PC-3 (cell line): ENCODE measurements around the gene STIL. TPM values are rescaled to one million over a fixed set of nuclear protein-coding genes. Genes with fewer than 3 reads are reported as not detected.

Source experiments
- ATAC-seq: fragments of 200-7000 bp; cut with Tn5 transposase; 2 replicates; pipeline ENCODE4 v1.9.1; 2020; ENCODE audit warnings: mild to moderate bottlenecking, moderate library complexity
- BruUV-seq: library from RNA; stranded (reverse); fragments of 400-500 nt; replicated peaks from 2 replicates; lab custom pipeline; 2021; lab: Mats Ljungman, UMichigan
- CTCF ChIA-PET: fragments of 300-600 bp; sonication (Branson Sonifier 250); formaldehyde crosslinking; loops from one replicate; lab custom pipeline; 2022; ENCODE audit warnings: antibody characterized with exemption; lab: Charles Lee
- POLR2A ChIA-PET: fragments of 300-600 bp; sonication (Branson Sonifier 250); formaldehyde crosslinking; loops from one replicate; lab custom pipeline; 2022; ENCODE audit warnings: antibody characterized with exemption; ENCODE audit not compliant: unreplicated experiment; lab: Charles Lee
- DNase-seq: peaks from one replicate; pipeline ENCODE4 v3.0.0-alpha.2; 2015
- H2AFZ ChIP-seq: fragments of 300-600 bp; sonication (generic); 2 replicates; pipeline ENCODE4 v1.6.0; 2016; ENCODE audit warnings: antibody characterized with exemption, low read length
- H3F3A ChIP-seq: fragments of 300-600 bp; sonication (generic); one replicate; pipeline ENCODE4 v1.6.0; 2017; ENCODE audit warnings: antibody characterized with exemption, low read length, control low read depth, mild to moderate bottlenecking; ENCODE audit not compliant: unreplicated experiment
- H3K27ac ChIP-seq: fragments of 300-600 bp; sonication (generic); 2 replicates; pipeline ENCODE4 v1.5.1; 2016; ENCODE audit warnings: mild to moderate bottlenecking, low read length
- H3K27me3 ChIP-seq: fragments of 300-600 bp; sonication (generic); 2 replicates; pipeline ENCODE4 v1.6.1; 2016; ENCODE audit warnings: low read length, mixed read lengths
- H3K36me3 ChIP-seq: fragments of 300-600 bp; sonication (generic); 2 replicates; pipeline ENCODE4 v1.6.1; 2016; ENCODE audit warnings: low read depth, mixed run types, low read length, mixed read lengths
- H3K4me1 ChIP-seq: fragments of 300-600 bp; sonication (generic); 2 replicates; pipeline ENCODE4 v1.5.1; 2016; ENCODE audit warnings: low read length; ENCODE audit not compliant: insufficient read depth
- H3K4me2 ChIP-seq: fragments of 300-600 bp; sonication (generic); 2 replicates; pipeline ENCODE4 v1.6.0; 2016; ENCODE audit warnings: low read length
- H3K4me3 ChIP-seq: fragments of 300-600 bp; sonication (generic); 2 replicates; pipeline ENCODE4 v1.5.1; 2016; ENCODE audit warnings: mild to moderate bottlenecking, low read length, mixed read lengths
- H3K79me2 ChIP-seq: fragments of 300-600 bp; sonication (generic); 2 replicates; pipeline ENCODE4 v1.6.1; 2017; ENCODE audit warnings: low read length, mixed read lengths
- H3K9ac ChIP-seq: fragments of 300-600 bp; sonication (generic); 2 replicates; pipeline ENCODE4 v1.6.0; 2016; ENCODE audit warnings: mild to moderate bottlenecking, low read length
- H3K9me2 ChIP-seq: fragments of 300-600 bp; sonication (generic); replicated peaks from 2 replicates; pipeline ENCODE4 v1.6.1; 2016; ENCODE audit warnings: mixed run types, low read length, mixed read lengths
- H3K9me3 ChIP-seq: fragments of 300-600 bp; sonication (generic); 2 replicates; pipeline ENCODE4 v1.6.1; 2016; ENCODE audit warnings: low read length, mixed read lengths
- H4K20me1 ChIP-seq: fragments of 300-600 bp; sonication (generic); 2 replicates; pipeline ENCODE4 v1.6.1; 2016; ENCODE audit warnings: low read length, mixed read lengths
- CTCF ChIP-seq: fragments of 300-600 bp; sonication (generic); conservative IDR thresholded peaks from 2 replicates; pipeline ENCODE4 v1.5.1; 2017; ENCODE audit warnings: antibody characterized with exemption, low read depth, mild to moderate bottlenecking, low read length
- EZH2 ChIP-seq: fragments of 300-600 bp; sonication (generic); IDR thresholded peaks from one replicate; pipeline ENCODE4 v1.6.1; 2017; ENCODE audit warnings: antibody characterized with exemption, mild to moderate bottlenecking, low read length; ENCODE audit not compliant: unreplicated experiment
- EZH2phosphoT487 ChIP-seq: fragments of 300-600 bp; sonication (generic); IDR thresholded peaks from 2 replicates; pipeline ENCODE4 v1.6.1; 2018; ENCODE audit warnings: mild to moderate bottlenecking, antibody characterized with exemption, low read length, borderline replicate concordance
- intact Hi-C: fragments of 100-400 bp; cut with micrococcal nuclease; formaldehyde crosslinking; loops from 2 replicates; pipeline ENCODE4 v1.9.0; 2023
- total RNA-seq: library from RNA; depleted of rRNA; stranded (reverse); fragments of >200 nt; gene quantifications from 2 replicates; pipeline ENCODE4 v1.2.3, GENCODE V29; 2014; rRNA removed

STIL gene
- total RNA-seq, 1 experiment from 2014 or later, result 32.0 TPM

GRCh38 chr1:47201179-47201578 lies 112.8 kb downstream of the STIL start:
- no peaks in the 10 kb centered on the region for H3F3A ChIP-seq
- H3K27me3 ChIP-seq, result peaks cover 6% of the 10 kb centered on the region; the same call in 1 of the 2 replicates
- DNase-seq (no peak), ATAC-seq (no peak)
- H3K79me2 ChIP-seq, result no peaks in the 10 kb centered on the region
- no TSS peak for BruUV-seq
- H2AFZ ChIP-seq, result no peak overlapping the region
- intact Hi-C loops, result no loop called here
- ChIA-PET CTCF (no interaction called here), POLR2A (no interaction called here)
- H3K9ac ChIP-seq, result no peak overlapping the region
- no peaks in the 10 kb centered on the region for H3K4me1 ChIP-seq
- no peak overlapping the region for H3K27ac ChIP-seq
- H3K4me3 ChIP-seq, result no peak overlapping the region
- no peaks in the 10 kb centered on the region for H3K36me3 ChIP-seq
- no peak for TF ChIP-seq EZH2phosphoT487
- TF ChIP-seq EZH2, result no peak
- no peak for TF ChIP-seq CTCF
- H3K9me3 ChIP-seq, result no peaks in the 10 kb centered on the region
- H4K20me1 ChIP-seq, result no peaks in the 10 kb centered on the region
- no peak overlapping the region for H3K4me2 ChIP-seq
- no peaks in the 10 kb centered on the region for H3K9me2 ChIP-seq

Other genes starting within 250 kb of the STIL start
- not detected in 2 replicates for gene CYP4Z1, start 246.9 kb downstream of the STIL start, total RNA-seq
- not detected in 2 replicates for gene CYP4A22, start 176.7 kb downstream of the STIL start, total RNA-seq
- not detected in 2 replicates for gene PDZK1IP1, start 124.1 kb downstream of the STIL start, total RNA-seq
- not detected in 2 replicates for gene TAL1, start 81.9 kb downstream of the STIL start, total RNA-seq
- gene CMPK1, start 19.6 kb upstream of the STIL start, total RNA-seq, result 80.0 and 86.2 TPM in 2 replicates
- not detected in 2 replicates for gene FOXE3, start 102.1 kb upstream of the STIL start, total RNA-seq
- 0.80 and 0.86 TPM in 2 replicates for gene FOXD2, start 123.9 kb upstream of the STIL start, total RNA-seq